ENCODE measurements around the gene DDX39B.
A peak's percentile ranks its signal among the peaks of the same experiment; 100 is the strongest.

DDX39B gene

DNA sequence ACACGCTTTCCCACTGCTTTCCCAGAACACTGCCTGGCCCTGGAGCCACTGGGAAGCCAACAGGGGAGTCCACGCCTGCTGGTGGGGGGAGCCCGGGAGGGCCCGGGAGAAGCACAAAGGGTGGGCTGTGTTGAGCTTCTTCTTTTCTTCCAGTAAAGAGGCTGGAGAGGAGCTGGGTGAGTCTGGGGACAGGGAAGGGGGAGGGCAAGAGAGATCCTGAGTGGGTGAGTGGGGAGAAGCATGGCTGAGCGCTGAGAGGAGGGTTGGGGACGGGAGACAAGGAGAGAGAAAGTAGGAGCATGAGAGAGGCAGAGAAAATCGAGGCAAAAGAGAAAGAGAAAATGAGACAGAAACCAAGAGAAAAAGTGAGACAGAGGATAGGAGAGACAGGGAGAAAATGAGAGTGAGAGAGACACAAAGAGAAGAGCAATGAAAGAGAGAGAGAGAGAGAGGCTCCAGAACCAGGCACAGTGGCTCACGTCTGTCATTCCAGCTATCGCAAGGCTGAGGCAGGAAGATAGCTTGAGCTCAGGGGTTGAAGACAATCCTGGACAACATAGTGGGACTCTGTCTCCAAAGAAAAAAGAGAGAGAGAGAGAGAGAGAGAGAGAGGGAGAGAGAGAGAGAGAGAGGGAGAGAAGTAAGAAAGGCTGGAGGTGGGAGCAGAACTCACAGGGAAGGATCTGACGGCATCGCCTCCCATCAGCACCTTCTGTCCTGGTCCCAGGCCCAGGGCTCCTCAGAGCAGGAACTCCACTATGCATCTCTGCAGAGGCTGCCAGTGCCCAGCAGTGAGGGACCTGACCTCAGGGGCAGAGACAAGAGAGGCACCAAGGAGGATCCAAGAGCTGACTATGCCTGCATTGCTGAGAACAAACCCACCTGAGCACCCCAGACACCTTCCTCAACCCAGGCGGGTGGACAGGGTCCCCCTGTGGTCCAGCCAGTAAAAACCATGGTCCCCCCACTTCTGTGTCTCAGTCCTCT, 46.3 kb upstream of the DDX39B start:
- H3K79me2 ChIP-seq (ENCODE audit: control insufficient read depth, low read length) = no peaks in the 10 kb centered on the region
- no peaks in the 10 kb centered on the region for H3K36me3 ChIP-seq (ENCODE audit: control insufficient read depth, low read length)
- H3K4me1 ChIP-seq (ENCODE audit: control insufficient read depth, low read length) = peaks cover 39% of the 10 kb centered on the region
- no peak overlapping the region for H3K27ac ChIP-seq (ENCODE audit: low read depth, low read length)
- H4K20me1 ChIP-seq (ENCODE audit: control insufficient read depth, insufficient read depth, low read depth, low read length) = no peaks in the 10 kb centered on the region
- no peak overlapping the region for H3K4me3 ChIP-seq (ENCODE audit: low read length)
- peaks cover 13% of the 10 kb centered on the region for H3F3A ChIP-seq (ENCODE audit: control insufficient read depth, insufficient read depth)
- H3K27me3 ChIP-seq (ENCODE audit: control insufficient read depth, low read length) = 0 out of 2 replicates have a peak, but pooled peaks cover 2% of the 10 kb centered on the region
- no peaks in the 10 kb centered on the region for H3K9me2 ChIP-seq (replicated peaks; ENCODE audit: control insufficient read depth, low read length)
- TF ChIP-seq, protein P1, sequence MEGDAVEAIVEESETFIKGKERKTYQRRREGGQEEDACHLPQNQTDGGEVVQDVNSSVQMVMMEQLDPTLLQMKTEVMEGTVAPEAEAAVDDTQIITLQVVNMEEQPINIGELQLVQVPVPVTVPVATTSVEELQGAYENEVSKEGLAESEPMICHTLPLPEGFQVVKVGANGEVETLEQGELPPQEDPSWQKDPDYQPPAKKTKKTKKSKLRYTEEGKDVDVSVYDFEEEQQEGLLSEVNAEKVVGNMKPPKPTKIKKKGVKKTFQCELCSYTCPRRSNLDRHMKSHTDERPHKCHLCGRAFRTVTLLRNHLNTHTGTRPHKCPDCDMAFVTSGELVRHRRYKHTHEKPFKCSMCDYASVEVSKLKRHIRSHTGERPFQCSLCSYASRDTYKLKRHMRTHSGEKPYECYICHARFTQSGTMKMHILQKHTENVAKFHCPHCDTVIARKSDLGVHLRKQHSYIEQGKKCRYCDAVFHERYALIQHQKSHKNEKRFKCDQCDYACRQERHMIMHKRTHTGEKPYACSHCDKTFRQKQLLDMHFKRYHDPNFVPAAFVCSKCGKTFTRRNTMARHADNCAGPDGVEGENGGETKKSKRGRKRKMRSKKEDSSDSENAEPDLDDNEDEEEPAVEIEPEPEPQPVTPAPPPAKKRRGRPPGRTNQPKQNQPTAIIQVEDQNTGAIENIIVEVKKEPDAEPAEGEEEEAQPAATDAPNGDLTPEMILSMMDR (IDR thresholded peaks at IDR 0.05; ENCODE audit: low read depth, low read length, poor library complexity, severe bottlenecking) = no peak
- no peak for TF ChIP-seq EZH2phosphoT487 (IDR thresholded peaks at IDR 0.05; ENCODE audit: borderline replicate concordance, low read length)
- H3K9me3 ChIP-seq (ENCODE audit: control insufficient read depth, insufficient read depth, low read length) = no peaks in the 10 kb centered on the region
- H3K4me2 ChIP-seq (ENCODE audit: low read length) = no peak overlapping the region

DNA sequence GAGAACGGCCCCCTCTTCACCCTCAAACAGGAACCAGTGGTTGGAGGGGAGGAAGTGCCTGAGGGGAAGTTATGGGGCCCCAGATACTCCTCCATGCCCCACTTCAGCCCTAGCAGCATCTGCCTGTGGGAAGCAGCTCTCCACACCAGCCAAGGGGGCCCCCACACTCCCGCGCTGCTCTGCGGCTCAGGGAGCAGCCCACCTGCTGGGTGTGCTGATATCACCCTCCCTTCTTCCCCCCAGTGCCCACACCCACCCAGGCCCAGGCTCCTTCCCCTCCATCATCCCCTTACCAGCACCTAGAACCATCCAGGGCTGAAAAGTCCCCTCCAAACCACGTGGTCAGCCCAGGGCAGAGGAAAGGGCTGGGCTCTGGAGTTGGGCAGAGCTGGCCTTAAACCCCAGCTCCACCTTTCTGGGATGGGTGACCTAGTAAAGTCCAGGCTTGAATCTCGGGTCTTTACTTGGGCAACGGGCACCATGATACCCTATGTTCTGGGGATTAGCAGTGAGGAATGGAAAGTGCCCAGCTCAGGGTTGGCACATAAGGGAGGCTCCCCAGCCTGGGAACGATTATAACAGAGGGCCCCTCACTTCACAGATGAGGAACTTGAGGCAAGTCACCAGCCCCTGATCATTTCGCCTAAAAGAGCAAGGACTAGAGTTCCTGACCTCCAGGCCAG, 44.9 kb upstream of the DDX39B start:
- peaks cover 45% of the 10 kb centered on the region for H3K4me1 ChIP-seq (ENCODE audit: control insufficient read depth, low read length)
- H3K27ac ChIP-seq (ENCODE audit: low read depth, low read length) = 0 out of 2 replicates have a peak overlapping the region, but pooled peaks have one; percentile 19
- H4K20me1 ChIP-seq (ENCODE audit: control insufficient read depth, insufficient read depth, low read depth, low read length) = no peaks in the 10 kb centered on the region
- H3K9me2 ChIP-seq (replicated peaks; ENCODE audit: control insufficient read depth, low read length) = no peaks in the 10 kb centered on the region
- H3K4me3 ChIP-seq (ENCODE audit: low read length) = peak overlapping the region; percentile 8
- H3K36me3 ChIP-seq (ENCODE audit: control insufficient read depth, low read length) = no peaks in the 10 kb centered on the region
- TF ChIP-seq EZH2phosphoT487 (IDR thresholded peaks at IDR 0.05; ENCODE audit: borderline replicate concordance, low read length) = no peak
- TF ChIP-seq, protein P1 (IDR thresholded peaks at IDR 0.05; ENCODE audit: low read depth, low read length, poor library complexity, severe bottlenecking) = no peak
- H3K79me2 ChIP-seq (ENCODE audit: control insufficient read depth, low read length) = no peaks in the 10 kb centered on the region
- peak overlapping the region; percentile 52 for H3K4me2 ChIP-seq (ENCODE audit: low read length)
- H3K27me3 ChIP-seq (ENCODE audit: control insufficient read depth, low read length) = peaks cover 9% of the 10 kb centered on the region
- H3K9me3 ChIP-seq (ENCODE audit: control insufficient read depth, insufficient read depth, low read length) = no peaks in the 10 kb centered on the region
- peaks cover 13% of the 10 kb centered on the region for H3F3A ChIP-seq (ENCODE audit: control insufficient read depth, insufficient read depth)

DNA sequence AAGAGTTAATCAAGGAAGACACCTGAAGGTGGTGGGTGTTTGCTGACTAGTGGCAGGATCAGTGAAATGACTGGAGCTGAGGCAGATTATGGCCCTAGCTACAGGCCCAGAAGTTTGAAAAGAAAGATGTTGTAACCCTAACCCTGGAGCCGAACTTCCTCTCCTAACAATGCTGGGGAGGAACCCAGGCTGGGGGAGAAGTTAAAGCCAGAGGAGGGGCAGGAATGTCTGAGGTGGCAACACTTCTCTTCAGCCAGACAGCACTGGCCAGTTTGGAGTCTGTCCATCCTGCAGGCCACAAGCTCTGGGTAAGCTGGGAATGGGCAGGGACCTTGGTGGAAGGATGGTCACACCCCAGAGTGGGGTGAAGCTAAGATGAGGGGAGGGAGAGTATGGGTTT, 44.2 kb upstream of the DDX39B start, which contains the start of gene LST1:
LST1 (plus strand) TSS at position 270 of the 400 bp plus-strand sequence. CDS start 1,023 bp downstream, outside the sequence.
- H3K36me3 ChIP-seq (ENCODE audit: control insufficient read depth, low read length) = no peaks in the 10 kb centered on the region
- H4K20me1 ChIP-seq (ENCODE audit: control insufficient read depth, insufficient read depth, low read depth, low read length) = no peaks in the 10 kb centered on the region
- peaks cover 17% of the 10 kb centered on the region for H3K27me3 ChIP-seq (ENCODE audit: control insufficient read depth, low read length)
- peaks cover 13% of the 10 kb centered on the region for H3F3A ChIP-seq (ENCODE audit: control insufficient read depth, insufficient read depth)
- no peaks in the 10 kb centered on the region for H3K79me2 ChIP-seq (ENCODE audit: control insufficient read depth, low read length)
- H3K4me2 ChIP-seq (ENCODE audit: low read length) = peak within 1 kb of the TSS; percentile 52
- no peak for TF ChIP-seq EZH2phosphoT487 (IDR thresholded peaks at IDR 0.05; ENCODE audit: borderline replicate concordance, low read length)
- TF ChIP-seq, protein P1 (IDR thresholded peaks at IDR 0.05; ENCODE audit: low read depth, low read length, poor library complexity, severe bottlenecking) = no peak
- H3K4me1 ChIP-seq (ENCODE audit: control insufficient read depth, low read length) = peaks cover 52% of the 10 kb centered on the region
- no peaks in the 10 kb centered on the region for H3K9me2 ChIP-seq (replicated peaks; ENCODE audit: control insufficient read depth, low read length)
- no peaks in the 10 kb centered on the region for H3K9me3 ChIP-seq (ENCODE audit: control insufficient read depth, insufficient read depth, low read length)
- peak within 1 kb of the TSS; percentile 8 for H3K4me3 ChIP-seq (ENCODE audit: low read length)
- H3K27ac ChIP-seq (ENCODE audit: low read depth, low read length) = peak within 1 kb of the TSS; percentile 19

Measured in DOHH2 (cell line).